HG03103 (cell line): ENCODE results near the gene RCSD1.
"Not testable (repeated sequence)": the region's sequence is repeated elsewhere in the genome, so short reads cannot be mapped to it uniquely, and the experiment has no call there.

Source experiments
- ATAC-seq: cut with Tn5 transposase; IDR thresholded peaks from one replicate; pipeline ENCODE4 v1.9.1; 2021; ENCODE audit warnings: low read depth; ENCODE audit not compliant: unreplicated experiment

Gene RCSD1

DNA sequence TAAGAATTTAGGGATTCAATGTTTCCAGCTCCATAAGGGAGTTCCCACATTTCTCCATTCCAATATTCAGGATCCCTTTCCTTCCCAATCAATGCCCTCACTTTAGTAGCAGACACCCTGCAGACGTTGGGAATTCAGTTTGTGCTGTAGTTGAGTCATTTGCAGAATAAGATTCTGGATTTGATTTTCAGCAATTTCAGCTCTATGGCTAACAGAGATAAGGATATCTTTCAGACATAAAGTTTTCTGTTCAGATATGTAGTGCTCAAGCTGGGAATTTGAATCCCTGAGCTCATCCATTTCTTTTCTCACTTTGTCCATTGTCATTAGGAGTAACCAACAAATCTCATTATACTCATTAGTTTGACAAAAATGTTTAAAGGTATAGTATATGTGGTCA, 104.8 kb downstream of the RCSD1 start:
- ATAC-seq = no peak

DNA sequence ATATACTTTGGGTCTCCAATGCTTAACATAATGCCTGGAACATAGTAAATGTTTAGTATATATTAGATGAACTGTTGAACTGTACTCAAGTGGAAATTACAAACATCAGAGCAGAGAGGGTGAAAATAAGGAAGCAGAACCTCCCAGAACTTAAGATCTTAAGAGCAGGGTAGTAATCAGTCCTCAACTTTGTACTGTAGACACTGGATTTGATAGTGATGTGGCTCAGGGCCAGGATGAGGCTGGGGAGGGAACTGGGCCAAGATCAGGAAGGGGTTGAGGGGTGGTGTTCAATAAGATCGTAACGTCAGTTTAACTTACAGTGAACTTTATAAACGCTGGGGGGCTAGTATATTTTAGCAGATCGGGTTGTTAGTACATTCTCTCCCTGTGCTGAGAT, 107.1 kb downstream of the RCSD1 start:
- no peak for ATAC-seq

DNA sequence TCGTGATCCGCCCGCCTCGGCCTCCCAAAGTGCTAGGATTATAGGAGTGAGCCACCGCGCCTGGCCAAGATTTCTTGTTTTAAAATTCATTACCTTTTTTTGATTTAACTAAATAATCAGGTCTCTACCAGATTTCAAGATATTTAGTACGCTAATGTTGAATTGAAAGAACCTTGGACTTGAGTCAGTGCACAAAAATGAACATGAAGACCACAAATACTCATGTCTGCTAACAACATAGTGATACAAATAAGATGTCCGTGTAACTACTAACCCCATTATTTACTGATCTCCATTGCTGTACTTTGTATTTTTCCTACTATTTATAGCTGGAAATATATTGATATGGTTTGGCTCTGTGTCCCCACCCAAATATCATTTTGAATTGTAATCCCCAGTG, 108.1 kb downstream of the RCSD1 start:
- no peak for ATAC-seq

DNA sequence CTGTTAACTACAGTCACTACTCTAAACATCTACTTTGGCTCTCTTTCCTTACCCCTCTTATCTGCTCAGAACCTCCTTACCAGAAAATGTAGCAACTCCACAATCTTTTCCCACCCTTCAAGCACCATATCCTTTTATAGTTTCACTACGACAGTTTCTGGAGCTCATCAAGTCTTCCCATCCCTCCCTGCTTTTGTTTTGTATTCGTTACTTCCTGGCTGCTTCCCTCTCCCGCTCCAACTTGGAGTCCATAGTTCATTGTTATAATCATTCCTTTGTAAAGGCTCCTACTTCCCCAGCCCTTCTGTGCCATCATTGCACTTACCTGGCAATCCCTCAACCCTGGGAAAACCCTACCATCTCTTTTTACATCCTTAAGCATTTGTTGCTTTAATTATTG, 109.7 kb downstream of the RCSD1 start:
- ATAC-seq = no peak

DNA sequence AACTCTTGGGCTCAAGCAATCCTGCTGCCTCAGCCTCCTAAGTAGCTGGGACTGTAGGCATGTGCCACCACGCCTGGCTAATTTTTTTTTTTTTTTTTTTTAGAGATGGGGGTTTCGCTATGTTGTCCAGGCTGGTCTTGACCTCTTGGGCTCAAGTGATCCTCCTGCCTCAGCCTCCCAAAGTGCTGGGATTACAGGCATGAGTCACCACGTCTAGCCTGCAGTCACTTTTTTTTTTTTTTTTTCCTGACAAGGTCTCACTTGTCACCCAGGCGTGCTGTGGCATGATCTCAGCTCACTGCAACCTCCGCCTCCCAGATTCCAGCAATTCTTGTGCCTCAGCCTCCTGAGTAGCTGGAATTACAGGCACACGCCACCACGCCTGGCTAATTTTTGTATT, 111.1 kb downstream of the RCSD1 start:
- ATAC-seq = not testable (repeated sequence)

DNA sequence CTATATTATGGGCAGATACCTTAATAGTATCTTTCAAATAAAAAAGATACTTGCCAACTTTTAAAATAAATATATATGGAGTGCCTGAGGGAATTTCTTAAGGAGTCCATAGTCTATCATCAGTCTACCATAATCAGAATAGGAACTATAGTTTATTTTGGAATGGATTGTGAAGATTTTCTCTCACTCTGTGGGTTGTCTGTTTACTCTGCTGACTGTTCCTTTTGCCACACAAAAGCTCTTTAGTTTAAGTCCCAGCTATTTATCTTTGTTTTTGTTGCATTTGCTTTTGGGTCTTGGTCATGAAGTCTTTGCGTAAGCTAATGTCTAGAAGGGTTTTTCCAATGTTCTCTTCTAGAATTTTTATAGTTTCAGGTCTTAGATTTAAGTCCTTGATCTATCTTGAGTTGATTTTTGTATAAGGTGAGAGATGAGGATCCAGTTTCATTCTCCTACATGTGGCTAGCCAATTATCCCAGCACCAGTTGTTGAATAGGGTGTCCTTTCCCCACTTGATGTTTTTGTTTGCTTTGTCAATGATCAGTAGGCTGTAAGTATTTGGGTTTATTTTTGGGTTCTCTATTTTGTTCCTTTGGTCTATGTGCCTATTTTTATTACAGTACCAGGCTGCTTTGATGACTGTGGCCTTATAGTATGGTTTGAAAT, 112.5 kb downstream of the RCSD1 start:
- ATAC-seq = not testable (repeated sequence)

DNA sequence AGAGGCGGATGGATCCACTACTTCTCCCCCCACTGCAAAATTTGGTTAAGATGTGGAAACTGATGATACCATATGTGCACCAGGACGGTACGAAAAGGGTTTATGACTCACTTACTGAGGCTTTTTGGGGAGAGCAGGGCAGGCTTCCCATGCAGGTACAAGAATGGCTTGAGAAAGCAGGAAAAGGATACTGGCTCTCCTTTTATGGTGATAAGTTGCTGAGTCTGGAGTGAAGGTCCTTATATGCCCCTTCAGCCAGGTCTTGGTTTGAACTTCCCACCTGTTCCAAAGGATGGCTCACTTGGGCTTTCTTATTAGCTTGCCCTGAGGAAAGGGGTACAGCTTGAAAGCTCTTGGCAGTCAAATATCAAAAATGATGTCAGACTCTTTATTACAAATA, 114.9 kb downstream of the RCSD1 start:
- no peak for ATAC-seq

DNA sequence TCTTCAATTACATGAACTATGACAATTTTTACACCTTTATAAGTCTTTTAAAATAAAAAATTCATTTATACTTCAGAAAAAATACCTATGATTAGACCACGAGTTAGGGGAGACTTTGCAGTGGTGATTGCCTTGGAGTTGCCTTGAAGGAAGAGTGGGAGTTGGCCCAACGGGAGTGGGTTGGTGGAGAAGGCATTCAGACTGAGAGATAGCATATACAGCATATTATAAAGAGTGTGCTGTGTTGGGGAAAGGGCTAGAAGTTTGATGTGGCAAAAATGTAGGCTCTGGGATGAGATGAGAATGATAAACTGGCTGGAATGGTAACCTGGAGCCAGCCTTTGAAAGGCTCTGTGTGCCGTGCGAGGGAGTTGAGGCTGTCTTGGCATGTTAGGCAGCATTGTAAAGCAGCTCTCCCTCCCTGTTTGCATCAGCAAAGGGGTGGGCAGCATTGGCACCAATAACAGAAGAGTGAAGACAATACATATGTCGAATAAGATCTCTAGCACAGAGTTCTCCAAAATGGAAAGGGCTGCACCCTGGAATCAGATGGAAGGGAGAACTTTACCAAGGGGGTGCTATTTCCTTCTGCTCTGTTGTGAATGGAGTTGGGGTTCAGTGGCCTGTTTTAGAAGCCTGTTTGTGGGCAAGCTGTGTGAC, 116.1 kb downstream of the RCSD1 start:
- ATAC-seq = no peak

DNA sequence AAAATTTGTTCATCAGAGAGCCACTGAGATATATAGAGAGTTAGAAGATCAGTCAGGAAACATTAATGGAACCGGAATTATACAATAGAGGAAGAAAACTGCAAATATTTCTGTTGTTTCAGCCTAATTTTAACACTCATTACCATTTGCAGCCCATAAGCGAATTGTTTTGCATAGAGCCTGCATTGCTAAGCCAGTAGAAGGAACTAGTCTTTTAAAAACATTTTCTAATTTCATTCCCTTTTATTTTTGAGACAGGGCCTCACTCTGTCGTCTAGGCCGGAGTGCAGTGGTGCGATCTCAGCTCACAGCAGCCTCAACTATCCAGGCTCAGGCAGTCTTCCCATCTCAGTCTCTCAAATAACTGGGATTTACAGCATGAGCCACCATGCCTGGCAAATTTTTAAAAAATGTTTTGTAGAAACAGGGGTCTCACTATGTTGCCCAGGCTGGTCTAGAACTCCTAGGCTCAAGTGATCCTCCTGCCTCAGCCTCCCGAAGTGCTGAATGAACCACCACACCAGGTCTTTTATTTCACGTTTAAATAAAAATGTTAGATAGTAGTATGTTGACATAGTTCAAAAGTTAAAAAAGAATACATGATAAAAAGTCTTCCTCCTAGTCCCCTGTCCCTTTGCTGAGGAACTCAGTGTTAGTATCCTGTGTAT, 117.1 kb downstream of the RCSD1 start:
- no peak for ATAC-seq

DNA sequence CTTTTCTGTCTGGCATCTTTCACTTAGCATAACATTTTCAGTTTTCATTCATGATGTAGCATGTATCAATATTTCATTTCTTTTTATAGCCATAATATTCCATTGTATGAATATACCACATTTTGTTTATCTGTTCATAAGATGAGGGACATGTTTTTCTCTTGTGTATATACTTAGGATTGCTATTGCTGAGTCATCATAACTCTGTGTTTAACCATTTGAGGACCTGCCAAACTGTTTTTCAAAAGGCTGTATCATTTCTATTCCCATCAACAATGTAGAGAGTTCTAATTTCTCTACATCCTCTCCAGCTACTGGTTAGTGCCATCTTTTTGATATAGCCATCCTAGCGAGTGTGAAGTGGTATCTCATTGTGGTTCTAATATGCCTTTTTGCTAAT, 118.0 kb downstream of the RCSD1 start:
- ATAC-seq = no peak

DNA sequence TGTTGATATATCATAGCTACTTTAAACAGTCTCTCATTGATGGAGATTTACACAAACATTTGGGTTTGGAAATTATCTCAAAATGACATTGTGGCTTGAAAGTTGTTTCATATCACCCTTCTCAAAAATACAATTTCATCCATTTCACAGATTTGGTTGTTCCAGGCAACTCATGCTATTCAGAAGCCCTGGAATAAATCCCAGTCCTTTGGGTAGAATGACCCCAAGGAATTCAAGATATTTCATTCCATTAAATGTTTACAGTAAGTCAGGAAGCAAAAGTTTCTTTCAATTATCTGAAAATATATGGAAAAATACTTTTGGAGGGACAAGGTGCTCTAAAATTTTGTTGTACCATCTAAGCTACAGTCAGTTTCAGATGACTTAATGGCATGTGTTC, 118.9 kb downstream of the RCSD1 start:
- ATAC-seq = no peak

DNA sequence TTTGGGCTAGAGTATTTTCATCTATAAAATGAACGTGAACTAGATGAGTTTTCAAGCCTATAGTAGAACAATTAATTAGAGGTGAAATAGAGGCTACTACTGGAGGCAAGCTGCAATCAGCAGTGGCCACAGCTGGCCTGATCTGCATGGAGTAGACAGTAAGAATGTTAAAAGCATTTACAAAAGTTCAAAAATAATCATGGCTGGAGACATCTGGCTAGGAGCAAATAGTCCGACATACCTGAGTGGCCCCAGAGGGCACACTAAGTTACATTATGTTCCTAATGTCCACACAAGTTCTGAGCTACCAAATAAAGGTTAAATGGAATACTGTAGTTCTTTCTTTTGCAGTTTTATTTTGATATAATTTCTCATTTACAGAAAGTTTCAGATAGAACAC, 119.7 kb downstream of the RCSD1 start:
- ATAC-seq = no peak

DNA sequence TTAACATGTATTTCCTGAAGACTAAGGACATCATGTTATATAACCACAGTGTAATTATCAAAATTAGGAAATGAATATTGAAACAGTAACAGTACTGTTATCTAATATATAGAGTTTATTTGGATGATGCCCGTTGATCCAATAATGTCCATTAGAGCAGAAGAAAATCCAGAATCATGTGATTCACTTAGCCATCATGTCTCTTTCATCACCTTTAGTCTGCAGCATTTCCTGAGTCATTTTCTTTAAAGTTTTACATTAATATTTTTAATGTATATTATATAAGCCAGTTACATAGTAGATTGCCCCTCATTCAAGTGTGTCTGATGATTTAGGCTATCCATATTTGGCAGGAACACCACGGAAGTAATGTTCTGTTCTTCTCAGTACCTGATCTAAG, 120.6 kb downstream of the RCSD1 start:
- no peak for ATAC-seq

DNA sequence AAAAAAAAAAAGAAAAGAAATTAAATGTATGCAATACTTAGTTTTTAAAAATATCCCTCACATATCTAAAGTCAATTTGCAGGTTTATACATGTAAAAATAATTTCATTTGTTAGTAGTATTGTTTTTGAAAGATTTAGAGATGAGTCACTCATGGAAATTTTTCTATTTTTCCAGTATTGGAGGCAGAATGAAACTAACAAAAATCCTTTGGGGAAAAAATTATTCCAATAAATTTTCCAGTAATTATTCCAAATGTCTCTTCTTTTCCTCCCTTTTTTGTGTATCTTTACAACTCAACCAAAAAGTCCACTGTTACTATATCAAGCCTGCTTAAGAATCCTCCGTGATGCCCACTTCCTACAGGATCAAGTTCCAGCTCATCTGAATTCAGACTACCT, 121.6 kb downstream of the RCSD1 start:
- ATAC-seq = no peak

DNA sequence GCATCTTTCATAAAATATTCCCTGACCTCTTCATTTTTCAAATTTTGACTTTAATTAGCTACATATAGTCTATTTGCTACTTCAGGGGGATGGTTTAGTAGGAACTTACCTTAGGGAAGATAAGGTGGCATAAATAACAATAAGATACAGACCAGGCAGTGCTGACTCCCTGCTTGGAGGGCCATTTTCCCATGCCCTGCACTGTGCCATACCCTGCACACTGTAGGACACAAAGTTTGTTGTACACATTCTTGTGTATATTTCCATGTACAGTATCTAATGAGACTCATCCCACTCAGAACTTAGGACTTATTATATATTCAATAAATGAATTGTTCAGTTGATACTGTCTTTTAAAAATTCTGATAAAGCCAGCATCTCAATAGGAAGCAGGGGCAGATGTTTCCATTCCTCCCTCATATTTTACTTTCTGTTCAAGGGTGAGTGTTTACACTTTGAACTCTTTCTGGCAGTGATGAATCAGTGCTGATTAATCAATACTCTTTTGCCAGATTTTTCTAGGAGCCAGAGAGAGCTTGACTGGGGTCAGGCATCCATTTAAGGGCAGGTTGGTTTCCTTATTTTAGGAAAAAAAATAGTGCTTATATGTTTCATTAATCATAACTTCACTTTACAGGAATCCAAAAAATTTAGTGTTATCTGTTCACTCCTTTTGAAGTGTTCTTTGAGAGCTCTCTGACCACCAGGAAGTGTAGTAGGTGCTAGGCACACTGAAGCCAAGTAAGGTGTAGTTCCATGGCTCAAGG, 122.4 kb downstream of the RCSD1 start:
- no peak for ATAC-seq

DNA sequence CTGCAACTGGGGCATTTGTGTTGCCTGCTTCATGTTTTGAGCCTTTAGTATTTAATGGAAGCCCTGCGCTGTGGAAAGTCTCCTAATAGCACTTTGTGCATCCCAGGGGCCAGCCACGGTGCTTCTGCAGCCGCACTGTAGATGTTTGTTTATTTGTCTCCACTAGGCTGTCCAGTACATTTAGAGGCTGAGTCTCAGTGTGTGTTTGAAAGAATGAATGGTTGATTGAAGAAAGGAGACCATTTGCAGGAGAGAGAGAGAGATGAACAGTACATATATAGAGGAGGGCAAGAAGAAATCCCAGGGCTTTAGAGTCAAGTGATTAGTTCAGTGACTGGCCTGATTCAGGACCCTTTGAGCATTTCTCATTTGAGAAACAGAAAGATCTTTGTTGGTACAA, 125.6 kb downstream of the RCSD1 start:
- ATAC-seq = no peak
